GM10248 (cell line): ENCODE measurements around the gene DHRS1.

Experiments used
- CTCF ChIA-PET: fragments of 300-600 bp; sonication (Branson Sonifier 250); formaldehyde crosslinking; extraction: SDS; loops from one replicate; lab custom pipeline; 2021; ENCODE audit warnings: antibody characterized with exemption; lab: Yijun Ruan, JAX
- POLR2A ChIA-PET: fragments of 350-650 bp; sonication (Branson Sonifier 250); formaldehyde crosslinking; extraction: SDS; loops from one replicate; lab custom pipeline; 2020; ENCODE audit warnings: antibody characterized with exemption; lab: Yijun Ruan, JAX
- DNase-seq: peaks from one replicate; pipeline ENCODE4 v3.0.0; 2012; ENCODE audit errors: extremely low spot score
- TF ChIP-seq, protein P1 (sequence below): IDR thresholded peaks from 2 replicates; pipeline ENCODE4 v1.5.1; 2012; ENCODE audit warnings: mild to moderate bottlenecking, low read depth; ENCODE audit errors: extremely low read depth, missing control alignments, control extremely low read depth

DHRS1 gene

GRCh38 chr14:24299255-24300191, at the start of gene DHRS1, which contains the start of gene NOP9:
Gene DHRS1 (minus strand): TSS chr14:24299780. CDS start chr14:24299106, 674 bp downstream.
Gene NOP9 (plus strand): TSS chr14:24299850. CDS start chr14:24299955, 105 bp downstream.
- POLR2A ChIA-PET, result interaction anchor here (1.0 to 1.2 kb wide), 4 partner anchors 9 to 143 kb away, joined by 3 to 4 read pairs (median 4); partner anchors contain the start of genes CIDEB and TINF2
- CTCF ChIA-PET, result interaction anchor here (0.9 to 15.5 kb wide), 18 partner anchors 10 to 241 kb away, joined by 3 to 323 read pairs (median 12); partner anchors contain the start of genes CIDEB, GMPR2, LTB4R and LTB4R2

GRCh38 chr14:24348186-24348585, 48.6 kb upstream of the DHRS1 start:
- TF ChIP-seq, protein P1, sequence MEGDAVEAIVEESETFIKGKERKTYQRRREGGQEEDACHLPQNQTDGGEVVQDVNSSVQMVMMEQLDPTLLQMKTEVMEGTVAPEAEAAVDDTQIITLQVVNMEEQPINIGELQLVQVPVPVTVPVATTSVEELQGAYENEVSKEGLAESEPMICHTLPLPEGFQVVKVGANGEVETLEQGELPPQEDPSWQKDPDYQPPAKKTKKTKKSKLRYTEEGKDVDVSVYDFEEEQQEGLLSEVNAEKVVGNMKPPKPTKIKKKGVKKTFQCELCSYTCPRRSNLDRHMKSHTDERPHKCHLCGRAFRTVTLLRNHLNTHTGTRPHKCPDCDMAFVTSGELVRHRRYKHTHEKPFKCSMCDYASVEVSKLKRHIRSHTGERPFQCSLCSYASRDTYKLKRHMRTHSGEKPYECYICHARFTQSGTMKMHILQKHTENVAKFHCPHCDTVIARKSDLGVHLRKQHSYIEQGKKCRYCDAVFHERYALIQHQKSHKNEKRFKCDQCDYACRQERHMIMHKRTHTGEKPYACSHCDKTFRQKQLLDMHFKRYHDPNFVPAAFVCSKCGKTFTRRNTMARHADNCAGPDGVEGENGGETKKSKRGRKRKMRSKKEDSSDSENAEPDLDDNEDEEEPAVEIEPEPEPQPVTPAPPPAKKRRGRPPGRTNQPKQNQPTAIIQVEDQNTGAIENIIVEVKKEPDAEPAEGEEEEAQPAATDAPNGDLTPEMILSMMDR, result no peak
- DNase-seq, result no peak
- ChIA-PET CTCF (interaction anchor here (1.2 to 5.7 kb wide), 4 partner anchors 10 to 84 kb away, joined by 3 to 71 read pairs (median 8); partner anchors contain the start of gene ADCY4), POLR2A (no interaction called here)

More at GRCh38 chr14:24299255-24300191, at the start of gene DHRS1, which contains the start of gene NOP9:
- TF ChIP-seq, protein P1, result no peak
- DNase-seq, result peak; percentile 96

GRCh38 chr14:24347134-24347533, 47.6 kb upstream of the DHRS1 start:
- TF ChIP-seq, protein P1, result no peak
- CTCF ChIA-PET, result interaction anchor here (0.7 to 5.7 kb wide), 6 partner anchors 9 to 90 kb away, joined by 3 to 71 read pairs (median 6); partner anchors contain the start of gene ADCY4
- POLR2A ChIA-PET, result no interaction called here
- DNase-seq, result no peak

DNA sequence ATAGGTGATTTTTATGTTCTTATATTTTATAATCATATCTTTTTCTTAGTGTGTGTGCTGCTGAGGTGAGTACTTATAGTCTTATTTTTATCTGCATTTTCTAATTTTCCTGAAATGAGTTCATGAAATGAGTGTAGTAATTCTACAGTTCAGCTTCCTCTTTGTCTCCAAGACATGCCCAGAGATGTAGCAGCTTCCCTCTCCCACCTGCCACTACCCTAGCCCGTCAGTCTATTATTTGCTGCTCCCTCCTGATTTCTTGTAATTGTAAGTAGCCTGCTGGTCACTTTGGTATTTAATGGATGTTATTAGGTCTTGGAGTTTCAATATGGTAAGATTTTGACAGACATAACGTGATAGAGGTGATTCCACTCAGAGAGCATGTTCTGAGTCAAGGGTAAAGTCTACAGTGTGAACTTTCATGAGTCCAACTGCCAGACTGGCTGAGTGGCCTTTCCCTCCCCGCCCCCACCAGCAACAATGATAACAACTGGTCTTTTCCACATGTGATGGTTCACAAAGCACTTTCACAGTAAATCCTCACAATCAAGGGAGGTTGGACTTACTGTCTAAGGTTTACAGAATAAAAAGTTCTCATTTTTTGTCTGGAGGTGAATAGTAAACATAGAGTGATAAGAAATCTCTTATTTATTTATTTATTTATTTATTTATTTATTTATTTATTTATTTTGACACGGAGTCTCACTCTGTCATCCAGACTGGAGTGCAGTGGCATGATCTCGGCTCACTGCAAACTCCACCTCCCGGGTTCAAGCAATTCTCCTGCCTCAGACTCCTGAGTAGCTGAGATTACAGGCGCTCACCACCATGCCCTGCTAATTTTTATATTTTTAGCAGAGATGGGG, 44.4 kb upstream of the DHRS1 start:
- DNase-seq, result no peak
- TF ChIP-seq, protein P1, result no peak
- CTCF ChIA-PET, result interaction anchor here (0.8 to 5.7 kb wide), 8 partner anchors 11 to 102 kb away, joined by 3 to 71 read pairs (median 6); partner anchors contain the start of genes ADCY4, CBLN3, KHNYN and TINF2
- POLR2A ChIA-PET, result no interaction called here

DNA sequence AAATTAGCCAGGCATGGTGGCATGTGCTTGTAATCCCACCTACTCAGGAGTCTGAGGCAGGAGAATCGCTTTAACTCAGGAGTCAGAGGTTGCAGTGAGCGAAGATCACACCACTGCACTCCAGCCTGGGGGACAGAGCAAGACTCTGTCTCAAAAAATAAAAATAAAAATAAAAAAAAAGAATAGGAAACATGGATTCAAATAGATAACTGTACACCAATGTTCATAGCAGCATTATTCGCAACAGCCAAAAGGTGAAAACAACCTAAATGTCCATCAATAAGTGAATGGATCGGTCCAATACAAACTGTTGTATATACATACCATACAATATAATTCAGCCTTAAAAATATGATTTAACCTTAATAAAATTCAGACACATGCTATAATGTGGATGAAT, 43.3 kb upstream of the DHRS1 start:
- CTCF ChIA-PET, result interaction anchor here (1.0 to 21.9 kb wide), 5 partner anchors 10 to 94 kb away, joined by 3 to 629 read pairs (median 22); partner anchors contain the start of genes ADCY4, CBLN3 and KHNYN
- DNase-seq, result no peak
- TF ChIP-seq, protein P1, result no peak
- POLR2A ChIA-PET, result no interaction called here
